HCT116 (cell line): ENCODE measurements around the gene MATR3. TPM values are rescaled to one million over a fixed set of nuclear protein-coding genes. Genes with fewer than 3 reads are reported as not detected.

Experiments
- ATAC-seq: fragments of 200-7000 bp; cut with Tn5 transposase; 2 replicates; pipeline ENCODE4 v1.9.1; 2020; ENCODE audit warnings: mild to moderate bottlenecking, moderate library complexity
- BruUV-seq: library from RNA; stranded (reverse); fragments of 400-500 nt; replicated peaks from 2 replicates; lab custom pipeline; 2021; lab: Mats Ljungman, UMichigan
- CTCF ChIA-PET: fragments of 300-600 bp; sonication (Branson Sonifier 250); formaldehyde crosslinking; loops from one replicate; lab custom pipeline; 2021; ENCODE audit warnings: antibody characterized with exemption; lab: Charles Lee
- POLR2A ChIA-PET: fragments of 300-600, 350-600 bp; sonication (Branson Sonifier 250); formaldehyde crosslinking; loops from one replicate; lab custom pipeline; 2021; ENCODE audit warnings: antibody characterized with exemption; lab: Charles Lee
- RAD21 ChIA-PET, 2 experiments: fragments of 300-600 bp; sonication (Branson Sonifier 250); formaldehyde crosslinking; loops; one replicate each; lab custom pipeline; 2023; ENCODE audit warnings: low total read pairs in 2 of 2; ENCODE audit not compliant: uncharacterized antibody in 2 of 2, unreplicated experiment in 2 of 2, low non-redundant PET in 1 of 2; lab: Charles Lee
- DNase-seq: peaks from one replicate; pipeline ENCODE4 v3.0.0-alpha.2; 2010; ENCODE audit warnings: low read depth, low spot score
- H2AFZ ChIP-seq: fragments of 200-600 bp; shearing (Covaris generic), sonication (generic); 2 replicates; pipeline ENCODE4 v1.6.1; 2017; ENCODE audit warnings: low read depth, mixed run types, mixed read lengths, antibody characterized with exemption, low read length; ENCODE audit not compliant: poor library complexity, severe bottlenecking
- H3K27ac ChIP-seq: 2 replicates; pipeline ENCODE4 v1.5.1; 2012; ENCODE audit warnings: low read depth, low read length
- H3K27me3 ChIP-seq: fragments of 200-600 bp; sonication (generic); 2 replicates; pipeline ENCODE4 v1.6.1; 2016; ENCODE audit warnings: mixed run types, low read length, mixed read lengths; ENCODE audit not compliant: insufficient read depth
- H3K36me3 ChIP-seq, 2 experiments: fragments of 200-500 bp in 1 of 2; fragments of 200-600 bp in 1 of 2; sonication (Bioruptor generic) in 1 of 2; sonication (generic) in 1 of 2; 2 replicates each; pipeline versions ENCODE4 v1.5.1 to v1.6.1; 2014 to 2016; ENCODE audit warnings: low read length in 2 of 2, inconsistent platforms in 1 of 2, mixed read lengths in 1 of 2, mixed run types in 1 of 2; ENCODE audit not compliant: insufficient read depth in 2 of 2, control insufficient read depth in 1 of 2
- H3K4me1 ChIP-seq, 2 experiments: fragments of 200-600 bp in 1 of 2; sonication (generic) in 1 of 2; 2 replicates each; pipeline versions ENCODE4 v1.5.1 to v1.6.1; 2012 to 2017; ENCODE audit warnings: low read length in 2 of 2, inconsistent platforms in 1 of 2, mild to moderate bottlenecking in 1 of 2, mixed read lengths in 1 of 2, mixed run types in 1 of 2, moderate library complexity in 1 of 2; ENCODE audit not compliant: insufficient read depth in 2 of 2, control insufficient read depth in 1 of 2
- H3K4me2 ChIP-seq: fragments of 200-600 bp; sonication (generic); 2 replicates; pipeline ENCODE4 v1.6.1; 2017; ENCODE audit warnings: mixed run types, low read length, mixed read lengths
- H3K4me3 ChIP-seq, 2 experiments: fragments of 200-600 bp in 1 of 2; sonication (generic) in 1 of 2; replicated peaks in 1 of 2; 2 replicates each; pipeline ENCODE4 v1.5.1; 2011 to 2016; ENCODE audit warnings: low read length in 2 of 2, control low read depth in 1 of 2, low read depth in 1 of 2, mild to moderate bottlenecking in 1 of 2, mixed read lengths in 1 of 2, mixed run types in 1 of 2
- H3K79me2 ChIP-seq: fragments of 200-600 bp; sonication (generic); 2 replicates; pipeline ENCODE4 v1.6.1; 2017; ENCODE audit warnings: mild to moderate bottlenecking, mixed run types, low read length, moderate library complexity, mixed read lengths; ENCODE audit not compliant: insufficient read depth
- H3K9ac ChIP-seq: fragments of 200-600 bp; sonication (generic); 2 replicates; pipeline ENCODE4 v1.6.1; 2016; ENCODE audit warnings: low read length, mixed read lengths
- H3K9me2 ChIP-seq: fragments of 200-600 bp; sonication (generic), shearing (Covaris generic); 2 replicates; pipeline ENCODE4 v1.6.1; 2017; ENCODE audit warnings: mixed run types, mild to moderate bottlenecking, moderate library complexity; ENCODE audit not compliant: insufficient read depth
- H3K9me3 ChIP-seq, 2 experiments: fragments of 200-500 bp in 1 of 2; fragments of 200-600 bp in 1 of 2; sonication (Bioruptor generic) in 1 of 2; sonication (generic) in 1 of 2; 2 replicates each; pipeline ENCODE4 v1.6.1; 2014 to 2017; ENCODE audit warnings: low read length in 2 of 2, mixed read lengths in 2 of 2, inconsistent platforms in 1 of 2, low read depth in 1 of 2, mild to moderate bottlenecking in 1 of 2, mixed run types in 1 of 2, moderate library complexity in 1 of 2; ENCODE audit not compliant: control insufficient read depth in 1 of 2, insufficient read depth in 1 of 2
- H4K20me1 ChIP-seq: fragments of 200-600 bp; sonication (generic), shearing (Covaris generic); 2 replicates; pipeline ENCODE4 v1.6.1; 2017; ENCODE audit warnings: mixed run types, mild to moderate bottlenecking, moderate library complexity; ENCODE audit not compliant: insufficient read depth
- CBX3 ChIP-seq: IDR thresholded peaks from 2 replicates; pipeline ENCODE4 v1.6.1; 2012; ENCODE audit warnings: low read depth
- EZH2phosphoT487 ChIP-seq: fragments of 200-600 bp; IDR thresholded peaks from 2 replicates; pipeline ENCODE4 v1.6.1; 2018; ENCODE audit warnings: antibody characterized with exemption, borderline replicate concordance
- FOSL1 ChIP-seq: IDR thresholded peaks from 2 replicates; pipeline ENCODE4 v1.6.1; 2012; ENCODE audit warnings: low read depth
- MAX ChIP-seq: IDR thresholded peaks from 2 replicates; pipeline ENCODE4 v1.6.1; 2012
- POLR2AphosphoS5 ChIP-seq: IDR thresholded peaks from 2 replicates; pipeline ENCODE4 v1.6.1; 2011; ENCODE audit warnings: mild to moderate bottlenecking, low read depth, low read length, moderate library complexity
- SP1 ChIP-seq: IDR thresholded peaks from 2 replicates; pipeline ENCODE4 v1.6.1; 2012; ENCODE audit warnings: low read depth
- SRF ChIP-seq: IDR thresholded peaks from 2 replicates; pipeline ENCODE4 v1.6.1; 2012; ENCODE audit warnings: low read depth
- TCF7L2 ChIP-seq: IDR thresholded peaks from 2 replicates; pipeline ENCODE4 v1.7.0; 2011; ENCODE audit warnings: borderline replicate concordance, inconsistent platforms; ENCODE audit not compliant: insufficient read depth, insufficient read length; ENCODE audit errors: extremely low read depth
- YY1 ChIP-seq: IDR thresholded peaks from 2 replicates; pipeline ENCODE4 v1.6.1; 2011; ENCODE audit warnings: low read length, low read depth, moderate library complexity, mild to moderate bottlenecking; ENCODE audit not compliant: insufficient replicate concordance; ENCODE audit errors: extremely low read depth
- ZFX ChIP-seq: fragments of 450-650 bp; IDR thresholded peaks from 2 replicates; pipeline ENCODE4 v1.6.1; 2017
- ZNF274 ChIP-seq: fragments of 200-500 bp; sonication (Bioruptor generic); IDR thresholded peaks from 2 replicates; pipeline ENCODE4 v1.6.1; 2014; ENCODE audit warnings: mild to moderate bottlenecking, low read depth, low read length, inconsistent platforms
- intact Hi-C: fragments of 100-400 bp; cut with micrococcal nuclease; formaldehyde crosslinking; loops from 2 replicates; pipeline ENCODE4 v1.10.0; 2022
- total RNA-seq: library from RNA; stranded (reverse); gene quantifications from one replicate; pipeline ENCODE4 v1.2.1, GENCODE V29; 2021; ENCODE audit not compliant: unreplicated experiment
- TF ChIP-seq, protein P1 (sequence below): IDR thresholded peaks from 2 replicates; pipeline ENCODE4 v1.6.1; 2012
- TF ChIP-seq, protein P2 (sequence below), 3 experiments: fragments of 200-600 bp in 1 of 3; sonication (generic) in 1 of 3; IDR thresholded peaks in 2 of 3; conservative IDR thresholded peaks in 1 of 3; 2 replicates each; pipeline ENCODE4 v1.5.1; 2012 to 2017; ENCODE audit warnings: low read depth in 2 of 3, low read length in 2 of 3, antibody characterized with exemption in 1 of 3, borderline replicate concordance in 1 of 3, control low read depth in 1 of 3, mild to moderate bottlenecking in 1 of 3, mixed read lengths in 1 of 3, mixed run types in 1 of 3, moderate library complexity in 1 of 3; ENCODE audit not compliant: insufficient read depth in 1 of 3
- TF ChIP-seq, protein P3 (sequence below): IDR thresholded peaks from 2 replicates; pipeline ENCODE4 v1.6.1; 2011; ENCODE audit warnings: mild to moderate bottlenecking, low read length, moderate library complexity; ENCODE audit not compliant: insufficient replicate concordance; ENCODE audit errors: extremely low read depth

MATR3 gene
- total RNA-seq, 1 experiment from 2014 or later = 123 TPM

DNA sequence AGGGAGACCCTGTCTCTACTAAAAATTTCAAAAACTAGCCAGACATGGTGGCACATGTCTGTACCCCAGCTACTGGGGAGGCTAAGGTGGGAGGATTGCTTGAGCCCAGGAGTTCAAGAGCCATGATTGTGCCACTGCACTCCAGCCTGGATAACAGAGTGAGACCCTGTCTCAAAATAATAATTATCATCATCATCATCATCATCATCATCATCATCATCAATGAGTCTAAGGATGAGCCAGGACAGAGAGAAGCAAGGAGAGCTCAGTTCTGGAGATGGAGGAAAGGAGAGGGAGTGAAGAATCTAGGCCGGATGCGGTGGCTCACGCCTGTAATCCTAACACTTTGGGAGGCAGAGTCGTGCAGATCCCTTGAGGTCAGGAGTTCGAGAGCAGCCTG is 36.7 kb upstream of the MATR3 start:
- TF ChIP-seq SP1 (no peak), ZNF274 (no peak), CBX3 (no peak)
- BruUV-seq = no TSS peak
- RAD21 ChIA-PET = no interaction called here
- Histone ChIP-seq H4K20me1 (no peaks in the 10 kb centered on the region), H2AFZ (no peak overlapping the region), H3K27ac (no peak overlapping the region), H3K79me2 (no peaks in the 10 kb centered on the region), H3K4me1 (no peaks in the 10 kb centered on the region), H3K36me3 (no peaks in the 10 kb centered on the region), H3K27me3 (no peaks in the 10 kb centered on the region), H3K4me3 (no peak overlapping the region), H3K9me2 (no peaks in the 10 kb centered on the region), H3K4me2 (no peak overlapping the region), H3K9me3 (no peaks in the 10 kb centered on the region), H3K9ac (no peak overlapping the region)
- POLR2A ChIA-PET = interaction anchor here (0.6 kb wide), 1 partner anchor 528 kb away, joined by 4 read pairs; no protein-coding TSS in a partner anchor
- intact Hi-C loops = no loop called here
- no peak for DNase-seq
- no peak for ATAC-seq
- CTCF ChIA-PET = no interaction called here

- Histone ChIP-seq H3K36me3 (no peaks in the 10 kb centered on the region), H3K9me2 (no peaks in the 10 kb centered on the region), H3K4me3 (no peak overlapping the region), H3K9me3 (no peaks in the 10 kb centered on the region), H4K20me1 (no peaks in the 10 kb centered on the region), H3K4me2 (no peak overlapping the region), H3K79me2 (no peaks in the 10 kb centered on the region), H3K4me1 (peaks cover 0 to 11% of the 10 kb centered on the region in 2 experiments; a peak in 3 of 4 replicates), H3K27me3 (no peaks in the 10 kb centered on the region), H2AFZ (no peak overlapping the region), H3K27ac (no peak overlapping the region), H3K9ac (no peak overlapping the region)
- POLR2A ChIA-PET = interaction anchor here (0.6 to 1.3 kb wide), 3 partner anchors 10 to 11 kb away, joined by 3 read pairs; no protein-coding TSS in a partner anchor
- no TSS peak for BruUV-seq
- intact Hi-C loops = loop anchor here (1.0 to 10.0 kb wide), 6 partner anchors 125 to 807 kb away; partner anchors contain the start of gene CTNNA1
- CTCF ChIA-PET = interaction anchor here (0.7 to 1.1 kb wide), 5 partner anchors 10 to 683 kb away, joined by 3 to 6 read pairs (median 4); no protein-coding TSS in a partner anchor
- ATAC-seq = no peak
- DNase-seq = no peak
- RAD21 ChIA-PET = interaction anchor here (1.1 kb wide), 2 partner anchors 621 to 683 kb away, joined by 3 to 4 read pairs; no protein-coding TSS in a partner anchor
- TF ChIP-seq CBX3 (no peak), YY1 (no peak), FOSL1 (no peak), ZFX (no peak), SRF (no peak), TCF7L2 (no peak), SP1 (no peak), EZH2phosphoT487 (no peak), POLR2AphosphoS5 (no peak), MAX (no peak)
- TF ChIP-seq, protein P1, sequence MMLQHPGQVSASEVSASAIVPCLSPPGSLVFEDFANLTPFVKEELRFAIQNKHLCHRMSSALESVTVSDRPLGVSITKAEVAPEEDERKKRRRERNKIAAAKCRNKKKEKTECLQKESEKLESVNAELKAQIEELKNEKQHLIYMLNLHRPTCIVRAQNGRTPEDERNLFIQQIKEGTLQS = no peak
- TF ChIP-seq, protein P2, sequence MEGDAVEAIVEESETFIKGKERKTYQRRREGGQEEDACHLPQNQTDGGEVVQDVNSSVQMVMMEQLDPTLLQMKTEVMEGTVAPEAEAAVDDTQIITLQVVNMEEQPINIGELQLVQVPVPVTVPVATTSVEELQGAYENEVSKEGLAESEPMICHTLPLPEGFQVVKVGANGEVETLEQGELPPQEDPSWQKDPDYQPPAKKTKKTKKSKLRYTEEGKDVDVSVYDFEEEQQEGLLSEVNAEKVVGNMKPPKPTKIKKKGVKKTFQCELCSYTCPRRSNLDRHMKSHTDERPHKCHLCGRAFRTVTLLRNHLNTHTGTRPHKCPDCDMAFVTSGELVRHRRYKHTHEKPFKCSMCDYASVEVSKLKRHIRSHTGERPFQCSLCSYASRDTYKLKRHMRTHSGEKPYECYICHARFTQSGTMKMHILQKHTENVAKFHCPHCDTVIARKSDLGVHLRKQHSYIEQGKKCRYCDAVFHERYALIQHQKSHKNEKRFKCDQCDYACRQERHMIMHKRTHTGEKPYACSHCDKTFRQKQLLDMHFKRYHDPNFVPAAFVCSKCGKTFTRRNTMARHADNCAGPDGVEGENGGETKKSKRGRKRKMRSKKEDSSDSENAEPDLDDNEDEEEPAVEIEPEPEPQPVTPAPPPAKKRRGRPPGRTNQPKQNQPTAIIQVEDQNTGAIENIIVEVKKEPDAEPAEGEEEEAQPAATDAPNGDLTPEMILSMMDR (IDR thresholded peaks at IDR 0.05 in 2 of 3, conservative IDR thresholded peaks at IDR 0.05 in 1 of 3; ENCODE audit: borderline replicate concordance in 1 of 3, insufficient read depth in 1 of 3, low read depth in 2 of 3, low read length in 2 of 3) = no peak
- TF ChIP-seq, protein P3, sequence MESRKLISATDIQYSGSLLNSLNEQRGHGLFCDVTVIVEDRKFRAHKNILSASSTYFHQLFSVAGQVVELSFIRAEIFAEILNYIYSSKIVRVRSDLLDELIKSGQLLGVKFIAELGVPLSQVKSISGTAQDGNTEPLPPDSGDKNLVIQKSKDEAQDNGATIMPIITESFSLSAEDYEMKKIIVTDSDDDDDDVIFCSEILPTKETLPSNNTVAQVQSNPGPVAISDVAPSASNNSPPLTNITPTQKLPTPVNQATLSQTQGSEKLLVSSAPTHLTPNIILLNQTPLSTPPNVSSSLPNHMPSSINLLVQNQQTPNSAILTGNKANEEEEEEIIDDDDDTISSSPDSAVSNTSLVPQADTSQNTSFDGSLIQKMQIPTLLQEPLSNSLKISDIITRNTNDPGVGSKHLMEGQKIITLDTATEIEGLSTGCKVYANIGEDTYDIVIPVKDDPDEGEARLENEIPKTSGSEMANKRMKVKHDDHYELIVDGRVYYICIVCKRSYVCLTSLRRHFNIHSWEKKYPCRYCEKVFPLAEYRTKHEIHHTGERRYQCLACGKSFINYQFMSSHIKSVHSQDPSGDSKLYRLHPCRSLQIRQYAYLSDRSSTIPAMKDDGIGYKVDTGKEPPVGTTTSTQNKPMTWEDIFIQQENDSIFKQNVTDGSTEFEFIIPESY = no peak
These were observed 31.3 kb upstream of the MATR3 start for GRCh38 chr5:139262059-139262741.
